Smooth muscle cell of the brain vasculature (primary cell): ENCODE results near the gene AIP.

Experiments used
- DNase-seq: peaks from one replicate; pipeline ENCODE4 v3.0.0-alpha.2; 2012; ENCODE audit warnings: low read depth, low spot score

Gene AIP

DNA sequence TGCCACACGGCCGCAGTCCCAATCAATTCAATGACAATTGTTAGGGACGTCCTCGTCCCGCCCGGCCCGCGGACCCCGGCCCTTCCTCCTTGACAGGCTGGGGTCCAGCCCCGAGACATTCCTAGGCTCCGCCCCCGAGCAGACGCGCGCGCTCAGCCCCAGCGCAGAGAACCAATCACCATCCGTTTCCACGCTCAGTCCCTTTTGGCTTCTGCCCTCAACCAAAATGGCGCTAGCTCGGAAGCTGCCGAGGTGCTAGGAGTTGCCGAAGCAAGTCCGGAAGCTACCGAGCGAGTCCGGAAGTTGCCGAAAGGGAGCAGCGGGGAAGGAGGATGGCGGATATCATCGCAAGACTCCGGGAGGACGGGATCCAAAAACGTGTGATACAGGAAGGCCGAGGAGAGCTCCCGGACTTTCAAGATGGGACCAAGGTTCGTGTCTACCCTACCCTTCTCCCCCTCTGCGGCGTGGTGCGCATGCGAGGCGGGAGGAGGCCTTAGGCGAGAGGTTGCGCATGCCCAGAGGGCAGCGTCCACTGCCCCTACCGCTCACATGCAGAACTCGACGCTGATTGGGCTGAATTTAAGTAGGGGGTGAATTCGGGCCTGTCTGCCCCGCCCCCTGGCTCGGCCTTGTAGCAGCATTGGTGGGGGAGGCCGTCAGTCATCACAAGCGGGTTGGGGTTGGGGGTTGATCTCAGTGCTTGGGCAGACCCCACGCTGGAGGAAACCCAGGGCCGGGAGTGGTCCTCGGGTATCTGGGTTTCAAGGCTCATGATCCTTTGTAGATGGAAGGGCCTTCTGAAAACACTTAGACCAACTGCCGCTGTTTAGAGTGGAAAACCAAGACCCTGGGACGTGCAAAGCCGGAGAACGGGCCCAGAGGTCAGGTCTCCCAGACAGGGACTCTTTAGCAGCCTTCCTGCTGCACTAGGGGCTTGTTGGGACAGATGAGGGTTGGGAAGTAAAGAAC lies at the start of gene AIP:
AIP (plus strand) TSS at position 200 of the 972 bp plus-strand sequence; CDS start at position 333, 133 bp downstream.
- peak; percentile 97 for DNase-seq

DNA sequence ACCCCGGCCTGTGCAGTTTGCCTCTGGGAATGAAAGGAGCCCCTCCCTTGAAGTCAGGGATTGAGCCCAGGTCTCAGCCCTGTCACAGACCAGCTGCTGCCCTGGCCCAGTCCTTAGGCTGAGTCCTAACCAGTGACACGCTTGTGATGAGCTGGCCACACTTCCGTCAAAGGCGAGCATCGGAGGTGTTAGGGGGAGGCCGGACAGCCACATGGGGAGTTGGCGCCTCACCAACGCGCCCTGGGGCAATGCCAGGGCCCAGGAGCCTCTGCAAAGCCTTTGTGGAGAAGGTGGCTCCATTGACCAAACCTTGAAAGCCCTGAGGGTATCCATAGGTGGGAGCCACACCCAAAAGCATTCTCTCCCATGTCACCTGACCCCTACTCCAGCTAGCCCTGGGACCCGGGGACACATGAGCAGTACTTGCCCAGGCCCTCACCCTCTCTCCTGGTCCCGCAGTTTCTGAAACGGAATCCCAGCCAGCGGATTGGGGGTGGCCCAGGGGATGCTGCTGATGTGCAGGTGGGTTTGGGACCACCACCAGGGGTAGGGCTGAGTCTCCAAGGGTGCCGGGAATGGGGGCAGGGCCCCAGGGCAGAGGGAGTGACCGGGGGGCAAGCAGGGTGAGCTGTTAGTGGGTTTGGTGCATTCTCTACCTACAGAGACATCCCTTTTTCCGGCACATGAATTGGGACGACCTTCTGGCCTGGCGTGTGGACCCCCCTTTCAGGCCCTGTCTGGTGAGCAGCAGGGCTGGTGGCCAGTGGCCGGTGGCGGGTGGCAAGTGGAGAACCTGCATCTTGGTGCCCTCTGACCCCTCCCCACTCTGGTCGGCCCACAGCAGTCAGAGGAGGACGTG lies 49.1 kb upstream of the AIP start:
- no peak for DNase-seq

DNA sequence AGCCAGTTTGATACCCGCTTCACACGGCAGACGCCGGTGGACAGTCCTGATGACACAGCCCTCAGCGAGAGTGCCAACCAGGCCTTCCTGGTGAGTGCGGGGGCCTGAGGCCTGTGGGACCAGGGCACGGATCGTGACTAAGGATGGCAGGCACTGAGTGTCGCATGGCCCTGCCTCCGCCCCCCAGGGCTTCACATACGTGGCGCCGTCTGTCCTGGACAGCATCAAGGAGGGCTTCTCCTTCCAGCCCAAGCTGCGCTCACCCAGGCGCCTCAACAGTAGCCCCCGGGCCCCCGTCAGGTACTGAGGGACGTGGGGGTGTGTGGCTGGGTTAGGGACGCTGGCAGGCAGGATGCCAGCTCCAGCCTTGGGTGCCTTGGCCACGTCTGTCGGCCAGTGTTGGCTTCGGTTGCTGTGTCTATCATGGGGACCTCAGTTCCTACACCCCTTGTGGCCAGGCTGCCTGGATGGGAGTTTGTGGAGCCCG lies 48.4 kb upstream of the AIP start:
- no peak for DNase-seq

DNA sequence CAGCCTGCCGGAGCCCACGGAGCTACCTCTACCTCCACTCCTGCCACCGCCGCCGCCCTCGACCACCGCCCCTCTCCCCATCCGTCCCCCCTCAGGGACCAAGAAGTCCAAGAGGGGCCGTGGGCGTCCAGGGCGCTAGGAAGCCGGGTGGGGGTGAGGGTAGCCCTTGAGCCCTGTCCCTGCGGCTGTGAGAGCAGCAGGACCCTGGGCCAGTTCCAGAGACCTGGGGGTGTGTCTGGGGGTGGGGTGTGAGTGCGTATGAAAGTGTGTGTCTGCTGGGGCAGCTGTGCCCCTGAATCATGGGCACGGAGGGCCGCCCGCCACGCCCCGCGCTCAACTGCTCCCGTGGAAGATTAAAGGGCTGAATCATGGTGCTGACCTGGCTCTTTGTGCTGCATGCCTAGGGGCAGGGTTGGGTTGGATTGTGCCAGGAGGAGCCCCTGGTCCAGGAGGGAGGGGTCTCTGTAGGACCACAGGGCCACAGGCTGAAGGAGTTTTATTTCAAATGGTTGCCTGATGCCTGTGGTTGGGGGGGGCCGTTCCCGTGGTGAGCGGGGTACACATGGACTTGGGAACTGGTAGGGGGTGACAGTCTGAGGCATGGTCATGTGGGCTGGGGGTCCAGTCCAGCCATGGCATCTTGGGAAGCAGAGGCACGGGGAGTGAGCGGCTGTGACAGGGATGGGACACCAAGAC lies 47.6 kb upstream of the AIP start:
- no peak for DNase-seq

DNA sequence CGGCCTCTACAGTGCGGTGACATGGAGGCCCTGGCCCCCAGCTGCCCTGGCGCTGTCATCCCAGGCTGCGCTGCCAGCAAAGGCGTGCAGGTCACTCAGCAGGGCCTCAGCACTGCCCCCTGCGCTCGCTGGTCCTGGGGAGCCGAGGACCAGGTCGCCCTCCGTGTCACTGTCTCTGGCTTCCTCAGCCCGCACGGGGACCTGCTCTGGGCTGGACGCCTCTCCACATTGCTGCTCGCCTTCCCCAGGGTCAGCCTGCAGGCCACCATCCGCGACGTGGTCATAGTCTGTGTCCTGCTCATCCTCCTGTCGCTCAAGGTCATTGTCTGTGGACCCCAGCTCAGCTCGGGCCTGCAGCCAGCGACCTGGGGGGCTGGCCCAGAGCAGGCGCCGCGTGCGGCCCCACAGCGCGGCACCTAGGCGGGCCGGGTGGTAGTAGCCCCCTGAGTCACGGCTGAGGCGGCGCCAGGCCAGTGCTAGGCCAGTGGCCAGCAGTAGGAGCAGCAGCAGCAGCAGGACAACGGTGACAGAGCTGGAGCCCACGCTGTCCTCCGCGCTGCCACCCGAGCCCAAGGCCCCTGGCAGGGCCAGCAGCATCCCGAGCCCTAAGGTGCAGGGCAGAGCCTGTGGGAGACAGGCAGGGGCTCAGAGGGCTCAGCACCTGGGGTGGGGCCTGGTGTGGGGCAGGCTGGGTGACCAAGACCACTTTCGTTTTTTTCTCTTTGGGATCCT lies 46.9 kb upstream of the AIP start:
- no peak for DNase-seq

DNA sequence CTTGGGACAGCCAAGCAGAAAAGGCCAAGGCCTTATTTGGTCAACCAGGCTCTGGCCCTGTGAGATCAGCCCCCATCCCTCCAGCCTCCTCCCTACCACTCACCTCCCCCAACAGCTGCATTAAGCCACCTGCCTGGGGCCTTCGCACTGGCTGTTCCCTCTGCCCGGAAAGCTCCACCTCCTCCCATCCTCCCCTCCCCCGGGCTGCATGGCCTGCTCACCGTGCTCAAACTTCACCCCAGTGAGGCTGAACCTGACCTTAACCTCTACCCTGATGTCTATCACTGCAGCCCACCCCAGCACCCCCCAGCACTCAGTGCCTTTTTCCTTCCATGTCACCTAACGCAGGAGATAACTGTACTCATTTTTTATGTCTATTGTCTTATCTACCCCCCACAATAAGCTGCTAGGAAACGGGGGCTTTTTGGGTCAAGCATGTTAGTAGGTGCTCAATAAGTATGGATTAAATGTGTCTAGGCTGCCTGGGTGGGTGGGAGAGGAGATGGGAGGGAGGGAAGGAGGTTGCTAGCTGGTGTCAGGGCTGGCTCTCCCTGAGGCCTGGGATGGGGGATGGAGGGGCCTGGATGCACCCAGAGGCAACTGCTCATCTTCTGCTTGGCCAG lies 46.3 kb upstream of the AIP start:
- DNase-seq: no peak

DNA sequence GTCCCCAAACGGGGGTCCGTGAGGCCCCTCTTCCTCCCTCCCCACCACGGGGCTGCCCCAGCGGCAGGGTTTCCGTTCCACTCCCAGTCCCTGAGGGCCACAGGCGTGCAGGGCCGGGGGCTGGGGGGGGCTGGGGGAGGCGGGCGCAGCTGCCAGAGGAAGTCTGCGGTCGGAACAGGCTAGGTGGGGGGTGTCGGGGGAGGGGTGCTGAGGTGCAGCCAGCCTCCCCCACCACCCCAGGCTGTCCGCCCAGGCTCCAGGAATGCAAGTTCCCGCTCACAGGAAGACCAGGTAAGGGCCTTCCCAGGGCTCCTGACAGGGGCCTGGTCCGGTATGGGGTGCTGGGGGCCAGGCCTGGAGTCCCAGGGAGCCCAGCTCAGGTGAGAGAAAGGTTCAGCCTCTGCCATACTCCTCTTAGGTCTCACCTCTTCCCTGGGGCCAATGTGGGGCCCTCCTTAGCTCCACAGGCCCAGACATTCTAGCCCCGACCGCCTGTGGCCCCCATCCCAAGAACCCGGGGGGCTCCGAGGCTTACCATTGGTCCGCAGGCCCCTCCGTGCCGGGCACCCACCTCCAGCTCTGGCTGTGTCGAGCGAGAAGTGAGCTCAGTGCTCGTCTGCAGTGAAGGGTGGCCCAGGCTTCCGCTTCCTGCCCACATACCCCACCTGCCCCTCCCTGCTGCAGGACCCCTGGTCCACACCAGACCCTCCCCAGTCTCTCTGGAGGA lies 45.6 kb upstream of the AIP start, which contains the start of gene PTPRCAP:
PTPRCAP (minus strand) TSS at position 601 of the 727 bp plus-strand sequence; CDS start at position 538, 63 bp downstream.
- no peak for DNase-seq

DNA sequence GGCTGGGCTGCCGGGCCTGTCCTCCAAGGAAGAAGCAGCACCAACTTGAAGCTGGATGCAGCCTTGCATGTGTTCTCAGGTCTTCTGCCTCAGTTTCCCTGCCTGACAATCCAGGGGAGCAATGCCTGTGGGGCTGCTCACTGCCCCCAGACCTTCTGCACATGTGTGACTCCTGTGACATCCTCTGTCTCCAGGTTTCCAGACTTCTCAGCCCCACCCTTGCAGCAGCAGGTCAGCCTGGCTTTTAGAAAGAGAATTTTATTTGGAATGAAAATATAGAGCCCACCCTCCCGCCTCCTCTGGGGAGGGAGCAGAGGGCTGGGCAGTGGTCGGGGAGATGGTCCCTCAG lies 45.0 kb upstream of the AIP start:
- no peak for DNase-seq

DNA sequence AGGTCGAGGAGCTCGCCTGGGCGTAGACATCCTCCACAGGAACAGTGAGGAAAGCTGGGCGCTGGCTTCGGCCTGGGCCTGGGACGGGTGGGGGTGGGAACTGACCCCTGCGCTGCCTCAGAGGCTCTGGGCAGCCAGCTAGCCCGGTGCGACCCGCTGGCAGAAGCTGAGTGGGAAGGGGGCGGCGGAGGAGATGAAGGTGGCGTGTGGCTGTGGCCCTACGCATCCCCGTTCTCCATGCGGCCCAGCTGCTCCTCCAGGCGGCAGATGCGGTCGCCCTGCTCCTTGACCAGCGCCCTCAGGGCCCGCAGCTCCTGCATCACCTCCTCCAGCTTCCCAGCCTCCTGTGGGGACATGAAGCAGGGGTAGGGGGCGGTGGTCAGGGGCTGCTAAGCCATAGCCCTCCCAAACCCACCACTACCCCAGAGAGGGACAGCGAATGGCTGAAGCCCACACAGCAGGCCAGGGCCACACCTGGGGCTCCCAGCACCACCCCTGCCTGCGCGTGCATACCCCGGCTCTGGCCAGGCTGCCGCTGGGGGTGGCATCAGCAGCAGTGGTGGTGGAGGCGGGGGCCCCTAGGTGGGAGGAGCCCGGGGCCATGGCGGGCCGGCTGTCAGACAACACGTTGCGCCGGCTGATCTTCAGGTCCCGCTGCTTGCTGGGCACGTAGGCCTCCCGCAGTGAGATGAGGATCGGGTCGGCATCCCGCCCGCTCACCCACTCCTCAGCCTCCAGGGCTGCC lies 44.5 kb upstream of the AIP start:
- DNase-seq: no peak

DNA sequence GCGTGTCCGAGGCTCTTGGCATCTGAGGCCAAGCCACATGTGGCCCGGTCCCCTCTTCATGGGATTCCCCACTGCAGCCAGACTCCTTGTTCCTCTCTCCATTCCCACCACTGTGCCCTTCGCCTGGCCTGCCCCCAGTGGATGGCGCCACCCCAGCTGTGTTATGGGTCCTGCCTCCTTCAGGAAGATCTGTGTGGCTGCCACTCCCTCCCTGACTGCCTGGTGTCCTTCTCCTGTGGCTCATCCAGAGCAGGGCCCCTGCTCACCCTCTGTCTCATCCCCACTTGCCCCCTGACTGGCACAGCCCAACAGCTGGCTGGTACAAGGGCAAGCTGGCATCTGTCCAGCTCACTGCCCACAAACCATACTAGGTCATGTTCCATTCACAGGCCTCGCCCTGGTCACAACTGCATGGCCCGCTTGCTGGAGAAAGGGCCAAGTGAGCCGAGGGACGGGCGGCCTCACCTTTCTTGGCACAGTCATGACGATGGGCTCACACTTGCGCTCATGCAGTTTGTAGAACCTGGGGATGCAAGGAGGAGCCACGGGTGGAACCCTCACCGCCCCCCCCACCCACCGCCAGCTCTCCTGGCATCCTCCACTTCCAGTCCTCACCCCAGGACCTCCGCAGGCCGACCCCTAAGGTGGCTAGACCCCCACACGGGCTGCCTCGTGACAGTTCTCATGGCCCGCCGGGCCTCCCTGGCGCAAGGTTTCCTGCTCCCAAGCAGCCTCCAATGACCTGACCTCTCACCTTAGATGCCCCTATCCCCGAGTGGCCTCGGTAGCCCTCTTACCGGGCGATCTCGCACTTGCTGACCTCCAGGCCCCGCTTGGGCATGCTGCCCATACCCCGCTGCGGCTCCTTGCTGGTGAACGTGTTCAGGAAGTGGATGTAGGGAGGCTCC lies 43.3 kb upstream of the AIP start:
- no peak for DNase-seq

DNA sequence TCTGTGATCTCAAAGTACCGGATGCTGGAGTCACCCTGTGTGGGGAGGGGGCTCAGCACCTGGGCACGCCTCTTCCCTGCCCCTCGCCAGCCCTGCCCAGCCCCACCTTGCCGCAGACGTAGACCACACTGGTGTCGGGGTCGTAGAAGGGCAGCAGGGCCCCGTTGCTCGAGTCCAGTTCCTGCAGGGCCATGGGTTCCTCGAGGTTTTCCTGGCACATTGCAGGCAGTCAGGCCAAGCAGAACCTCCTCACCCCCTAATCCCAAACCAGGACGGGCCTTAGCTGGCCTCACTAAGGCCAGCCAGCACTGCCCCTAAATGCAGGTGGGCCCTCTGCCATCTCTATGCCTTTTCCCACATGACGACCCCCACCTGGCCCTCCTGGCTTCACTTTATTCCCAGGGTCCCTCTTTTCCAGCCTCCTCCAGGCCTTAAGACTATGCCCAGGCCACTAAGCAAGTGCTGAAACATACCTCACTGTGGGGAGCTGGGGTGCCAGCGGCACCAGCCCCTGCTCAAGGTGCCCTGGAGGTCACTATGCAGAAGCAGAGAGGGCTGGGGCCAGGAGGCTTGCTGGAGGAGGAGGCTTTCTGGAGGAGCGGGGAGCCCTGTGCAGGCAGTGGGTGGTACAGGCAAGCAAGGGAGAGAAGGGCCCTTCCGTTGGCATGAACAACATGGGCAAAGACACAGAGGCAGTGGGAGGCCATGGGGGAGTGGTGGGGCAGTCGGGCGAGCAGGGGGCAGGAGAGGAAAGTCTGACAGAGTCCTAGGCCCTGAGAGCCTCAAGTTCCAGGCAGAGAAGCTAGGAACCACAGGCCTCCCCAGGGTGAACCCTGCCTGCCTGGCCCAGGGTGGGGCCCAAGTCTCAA lies 42.4 kb upstream of the AIP start:
- no peak for DNase-seq

DNA sequence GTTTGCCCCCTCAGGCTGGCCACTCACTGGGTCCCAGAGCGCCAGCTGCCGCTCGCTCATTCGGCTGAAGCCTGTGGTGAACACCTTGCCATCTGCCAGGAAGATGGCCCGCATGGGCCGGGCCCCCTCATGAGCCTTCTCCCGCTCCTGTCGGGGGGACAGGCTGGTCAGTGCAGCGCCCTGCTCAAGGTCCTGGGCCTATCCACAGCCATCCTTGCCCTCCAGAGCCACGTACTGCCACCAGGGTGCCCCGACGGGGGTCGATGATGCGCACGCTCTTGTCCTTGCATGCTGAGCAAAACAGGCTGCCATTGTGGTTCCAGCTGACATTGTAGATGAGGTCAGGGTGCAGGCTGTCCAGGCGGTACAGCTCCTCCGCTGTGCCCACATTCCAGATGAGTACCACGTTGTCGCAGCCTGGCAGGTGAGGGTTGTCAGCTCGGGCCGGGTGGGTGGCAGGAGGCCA lies 41.7 kb upstream of the AIP start:
- no peak for DNase-seq

DNA sequence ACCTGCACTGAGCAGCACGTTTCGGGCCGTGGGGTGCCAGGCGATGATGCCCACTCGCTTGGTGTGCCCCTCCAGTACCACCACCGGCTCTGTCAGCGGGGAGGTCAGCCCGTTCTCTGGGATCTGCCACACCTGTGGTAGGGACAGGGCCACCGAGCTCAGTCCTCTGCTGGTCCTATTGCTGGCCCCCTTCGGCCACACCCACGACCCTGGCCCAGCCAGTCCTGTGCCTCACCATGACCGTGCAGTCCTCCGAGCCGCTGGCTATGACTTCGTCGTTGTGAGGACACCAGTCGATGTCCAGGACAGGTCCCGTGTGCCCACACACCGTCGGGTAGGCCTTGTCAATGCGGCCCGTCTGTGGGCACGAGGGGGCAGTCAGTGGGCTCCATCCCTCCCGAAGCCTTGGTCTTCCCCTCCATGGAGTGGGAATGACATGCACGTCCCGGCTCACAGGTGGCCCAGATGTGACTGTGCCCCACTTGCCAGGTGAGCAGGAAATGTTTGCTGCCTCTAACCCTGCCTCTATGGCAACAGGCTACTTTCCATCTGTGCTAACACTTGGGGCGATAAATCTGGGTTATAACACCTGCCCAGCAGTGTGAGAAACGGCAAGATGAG lies 41.0 kb upstream of the AIP start:
- no peak for DNase-seq

DNA sequence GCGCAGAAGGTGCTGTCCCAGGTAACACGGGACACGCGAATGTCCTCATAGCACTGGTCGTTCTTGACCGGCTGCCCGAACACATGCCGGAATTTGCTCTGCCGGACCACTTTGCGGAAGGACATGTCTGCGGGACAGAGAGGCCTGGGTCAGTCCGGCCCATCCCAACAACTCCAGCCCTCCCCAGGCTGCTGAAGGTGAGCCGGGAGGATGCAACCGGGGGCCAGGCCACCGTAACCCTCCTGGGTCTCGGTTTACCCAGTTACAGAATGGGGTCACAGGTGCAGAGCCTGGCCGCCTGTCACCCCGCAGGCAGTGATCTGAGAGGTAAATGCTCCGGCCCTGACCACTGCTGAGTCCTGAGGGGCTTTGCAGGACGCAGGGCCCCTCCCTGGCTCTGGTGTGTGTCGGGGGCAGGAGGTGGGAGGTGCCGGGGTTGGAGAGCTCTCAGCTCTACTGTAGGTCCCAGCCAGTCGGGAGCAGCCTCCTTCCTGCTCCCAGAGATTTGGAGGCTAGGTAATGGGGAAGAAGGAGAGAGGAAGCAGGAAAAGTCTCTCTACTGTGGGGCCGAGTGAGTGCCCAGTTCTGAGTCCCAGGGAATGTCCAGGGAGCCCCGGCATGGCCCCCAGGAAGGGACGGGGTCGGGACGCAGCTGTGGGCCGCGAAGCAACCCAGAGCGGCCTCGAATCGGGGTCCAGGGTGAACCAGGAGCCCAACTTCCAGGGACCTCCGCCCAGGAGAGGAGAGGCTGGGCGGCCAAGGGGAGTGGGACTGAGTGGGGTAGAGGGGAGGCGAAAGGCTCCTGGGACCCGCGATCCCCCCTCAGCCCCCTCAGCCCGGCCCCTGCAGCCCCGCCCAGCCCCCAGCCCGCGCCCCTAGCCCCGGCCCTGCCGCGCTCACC lies 40.1 kb upstream of the AIP start:
- DNase-seq: no peak

DNA sequence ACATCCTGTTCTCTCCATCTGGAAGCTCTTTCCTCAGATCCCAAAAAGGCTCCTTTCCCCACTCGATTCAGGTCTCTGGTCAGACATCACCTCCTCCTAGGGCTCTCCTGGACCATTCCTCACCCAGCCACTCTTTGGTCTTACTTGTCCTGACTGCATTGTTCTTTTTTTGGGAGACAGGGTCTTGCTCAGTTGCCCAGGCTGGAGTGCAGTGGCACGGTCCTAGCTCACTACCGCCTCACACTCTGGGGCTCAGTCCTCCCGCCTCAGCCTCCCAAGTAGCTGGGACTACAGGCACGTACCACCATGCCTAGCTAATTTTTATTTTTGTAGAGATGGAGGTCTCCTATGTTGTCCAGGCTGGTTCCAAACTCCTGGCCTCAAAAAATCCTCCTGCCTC lies 37.3 kb upstream of the AIP start:
- no peak for DNase-seq

DNA sequence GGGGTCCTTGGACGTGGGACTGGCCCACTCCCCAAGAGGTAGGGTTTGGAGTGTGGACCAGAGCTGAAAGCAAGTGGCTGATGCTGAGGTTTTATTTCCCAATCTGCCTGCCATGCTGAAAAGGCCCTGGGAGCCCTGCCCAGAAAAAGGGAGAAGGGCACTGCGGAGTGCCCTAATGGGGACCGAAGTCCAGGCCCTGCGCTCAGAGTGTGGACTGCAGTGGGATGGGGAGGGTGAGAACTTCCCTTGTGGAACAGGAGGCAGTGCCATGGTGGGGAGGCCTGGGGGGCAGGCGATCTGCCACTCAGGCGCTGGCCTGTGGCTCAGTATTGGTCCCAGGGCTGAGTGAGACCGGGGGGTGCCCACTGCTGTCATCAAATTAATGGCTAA lies 34.6 kb upstream of the AIP start:
- DNase-seq: no peak
